Esophagus squamous epithelium (tissue), 5 donors: ENCODE results near the gene RBM20. TPM values are rescaled to one million over a fixed set of nuclear protein-coding genes. Genes with fewer than 3 reads are reported as not detected.
A peak's percentile ranks its signal among the peaks of the same experiment; 100 is the strongest.

ENCODE experiments used
- DNase-seq: peaks from one replicate; lab custom pipeline; 2025; lab: John Stamatoyannopoulos, UW
- H3K27ac ChIP-seq, 4 donors: fragments of 200-600 bp; sonication (generic); one replicate each; pipeline ENCODE4 v1.5.1; 2016 to 2019; ENCODE audit warnings: mild to moderate bottlenecking in 1 of 4
- H3K27me3 ChIP-seq, 4 donors: fragments of 200-600 bp; sonication (generic); 1 replicate in 3 of 4; 2 replicates in 1 of 4; pipeline versions ENCODE4 v1.5.1 to v1.6.0; 2017 to 2021; ENCODE audit warnings: antibody characterized with exemption in 1 of 4
- H3K36me3 ChIP-seq, 3 donors: fragments of 200-600 bp; sonication (generic); one replicate each; pipeline ENCODE4 v1.5.1; 2016 to 2019
- H3K4me1 ChIP-seq, 3 donors: fragments of 200-600 bp; sonication (generic); one replicate each; pipeline ENCODE4 v1.5.1; 2017 to 2019
- H3K4me3 ChIP-seq, 4 donors: fragments of 200-600 bp; sonication (generic); 1 replicate in 3 of 4; 2 replicates in 1 of 4; pipeline ENCODE4 v1.5.1; 2016 to 2019; ENCODE audit warnings: mild to moderate bottlenecking in 2 of 4, moderate library complexity in 1 of 4
- H3K9me3 ChIP-seq, 3 donors: fragments of 200-600 bp; sonication (generic); one replicate each; pipeline ENCODE4 v1.5.1; 2016 to 2019
- POLR2A ChIP-seq, 4 donors: fragments of 450-650 bp; IDR thresholded peaks; one replicate each; pipeline ENCODE4 v1.6.1; 2017; ENCODE audit warnings: antibody characterized with exemption in 4 of 4, mild to moderate bottlenecking in 4 of 4, moderate library complexity in 3 of 4
- WGBS, 2 donors: methylation state at CpG; one replicate each; pipeline ENCODE4 v1.1.5; 2018; 5-methylcytosine and 5-hydroxymethylcytosine counted together
- intact Hi-C: fragments of 100-400 bp; cut with DNase I; formaldehyde crosslinking; loops from one replicate; pipeline ENCODE4 v1.15.0; 2022
- total RNA-seq, 4 donors: library from RNA; depleted of rRNA; stranded (reverse); fragments of >200 nt; gene quantifications; one replicate each; pipeline ENCODE4 v1.1.0, GENCODE V29; 2016
- TF ChIP-seq, protein P1 (sequence below), 6 experiments: fragments of 450-650 bp in 4 of 6; fragments of 200-600 bp in 2 of 6; sonication (generic) in 2 of 6; IDR thresholded peaks; one replicate each; pipeline ENCODE4 v1.5.1; 2016 to 2019; ENCODE audit warnings: antibody characterized with exemption in 6 of 6, mild to moderate bottlenecking in 4 of 6, moderate library complexity in 4 of 6
- donor health status: DM: yes; HTN: yes; CAD: no.

RBM20 gene
- total RNA-seq, 4 donors from 2014 or later: 2.1 to 10.3 (median 3.7) TPM

DNA sequence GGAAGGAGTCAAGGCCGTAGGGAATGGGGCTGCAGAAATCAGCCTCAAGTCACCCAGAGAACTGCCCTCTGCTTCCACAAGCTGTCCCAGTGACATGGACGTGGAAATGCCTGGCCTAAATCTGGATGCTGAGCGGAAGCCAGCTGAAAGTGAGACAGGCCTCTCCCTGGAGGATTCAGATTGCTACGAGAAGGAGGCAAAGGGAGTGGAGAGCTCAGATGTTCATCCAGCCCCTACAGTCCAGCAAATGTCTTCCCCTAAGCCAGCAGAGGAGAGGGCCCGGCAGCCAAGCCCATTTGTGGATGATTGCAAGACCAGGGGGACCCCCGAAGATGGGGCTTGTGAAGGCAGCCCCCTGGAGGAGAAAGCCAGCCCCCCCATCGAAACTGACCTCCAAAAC, 177.4 kb downstream of the RBM20 start:
- Histone ChIP-seq H3K9me3 (no peaks in the 10 kb centered on the region), H3K4me3 (no peak overlapping the region), H3K4me1 (peaks cover 57 to 98% (median 76%) of the 10 kb centered on the region in 3 donors), H3K27me3 (no peaks in the 10 kb centered on the region), H3K36me3 (no peaks in the 10 kb centered on the region), H3K27ac (peak overlapping the region; percentile 85 to 92 (median 88))
- intact Hi-C loops: no loop called here
- no peak for DNase-seq
- WGBS, 2 donors: 66 to 72% methylated on average over 7 of the region's 7 CpGs
- no peak for TF ChIP-seq POLR2A (IDR thresholded peaks at IDR 0.05)
- TF ChIP-seq, protein P1, sequence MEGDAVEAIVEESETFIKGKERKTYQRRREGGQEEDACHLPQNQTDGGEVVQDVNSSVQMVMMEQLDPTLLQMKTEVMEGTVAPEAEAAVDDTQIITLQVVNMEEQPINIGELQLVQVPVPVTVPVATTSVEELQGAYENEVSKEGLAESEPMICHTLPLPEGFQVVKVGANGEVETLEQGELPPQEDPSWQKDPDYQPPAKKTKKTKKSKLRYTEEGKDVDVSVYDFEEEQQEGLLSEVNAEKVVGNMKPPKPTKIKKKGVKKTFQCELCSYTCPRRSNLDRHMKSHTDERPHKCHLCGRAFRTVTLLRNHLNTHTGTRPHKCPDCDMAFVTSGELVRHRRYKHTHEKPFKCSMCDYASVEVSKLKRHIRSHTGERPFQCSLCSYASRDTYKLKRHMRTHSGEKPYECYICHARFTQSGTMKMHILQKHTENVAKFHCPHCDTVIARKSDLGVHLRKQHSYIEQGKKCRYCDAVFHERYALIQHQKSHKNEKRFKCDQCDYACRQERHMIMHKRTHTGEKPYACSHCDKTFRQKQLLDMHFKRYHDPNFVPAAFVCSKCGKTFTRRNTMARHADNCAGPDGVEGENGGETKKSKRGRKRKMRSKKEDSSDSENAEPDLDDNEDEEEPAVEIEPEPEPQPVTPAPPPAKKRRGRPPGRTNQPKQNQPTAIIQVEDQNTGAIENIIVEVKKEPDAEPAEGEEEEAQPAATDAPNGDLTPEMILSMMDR (IDR thresholded peaks at IDR 0.05): no peak

- TF ChIP-seq, protein P1 (IDR thresholded peaks at IDR 0.05): no peak
- TF ChIP-seq POLR2A (IDR thresholded peaks at IDR 0.05): no peak
- no peaks in the 10 kb centered on the region for H3K9me3 ChIP-seq
- WGBS, 2 donors: 19 to 47% methylated on average over 4 of the region's 4 CpGs
- H3K4me3 ChIP-seq: no peak overlapping the region
- H3K4me1 ChIP-seq: peaks cover 54 to 98% (median 74%) of the 10 kb centered on the region in 3 donors
- no peak for DNase-seq
- H3K27ac ChIP-seq: peak overlapping the region; percentile 40 to 92 (median 88)
- intact Hi-C loops: no loop called here
- H3K27me3 ChIP-seq: no peaks in the 10 kb centered on the region
- H3K36me3 ChIP-seq: no peaks in the 10 kb centered on the region
Observed at GRCh38 chr10:110822035-110822711, 178.0 kb downstream of the RBM20 start.

- no peaks in the 10 kb centered on the region for H3K36me3 ChIP-seq
- TF ChIP-seq POLR2A (IDR thresholded peaks at IDR 0.05): no peak
- TF ChIP-seq, protein P1 (IDR thresholded peaks at IDR 0.05): no peak
- intact Hi-C loops: no loop called here
- 52 to 59% methylated on average over 7 to 8 of the region's 8 CpGs for WGBS, 2 donors
- H3K4me3 ChIP-seq: no peak overlapping the region
- no peaks in the 10 kb centered on the region for H3K9me3 ChIP-seq
- no peaks in the 10 kb centered on the region for H3K27me3 ChIP-seq
- peaks cover 58 to 98% (median 71%) of the 10 kb centered on the region in 3 donors for H3K4me1 ChIP-seq
- peak overlapping the region; percentile 40 to 92 (median 88) for H3K27ac ChIP-seq
- no peak for DNase-seq
Observed at GRCh38 chr10:110822712-110823311, 178.7 kb downstream of the RBM20 start.

DNA sequence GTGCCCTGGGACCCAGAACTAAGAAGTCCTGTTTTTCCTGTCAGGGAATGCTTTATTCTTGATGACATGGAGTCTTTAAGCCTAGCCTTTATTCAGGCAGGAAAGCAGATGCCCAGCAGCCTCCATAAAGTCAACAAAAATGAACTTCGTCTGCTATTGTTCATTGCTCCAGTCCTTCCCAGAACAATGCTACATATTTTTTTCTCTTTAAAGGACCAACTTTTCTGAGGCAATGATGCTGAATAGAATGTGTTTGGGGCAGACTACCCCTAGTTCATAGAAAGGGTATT, 180.0 kb downstream of the RBM20 start:
- Histone ChIP-seq H3K4me3 (no peak overlapping the region), H3K27ac (peak overlapping the region; percentile 50 to 92 (median 72)), H3K36me3 (no peaks in the 10 kb centered on the region), H3K4me1 (peaks cover 56 to 98% (median 73%) of the 10 kb centered on the region in 3 donors), H3K9me3 (no peaks in the 10 kb centered on the region), H3K27me3 (no peaks in the 10 kb centered on the region)
- no peak for DNase-seq
- intact Hi-C loops: no loop called here
- TF ChIP-seq, protein P1 (IDR thresholded peaks at IDR 0.05): no peak
- TF ChIP-seq POLR2A (IDR thresholded peaks at IDR 0.05): no peak
- WGBS, 2 donors: 33 to 44% methylated on average over 1 of the region's 1 CpG

GRCh38 chr10:110824660-110825059, 180.5 kb downstream of the RBM20 start:
- intact Hi-C loops: no loop called here
- Histone ChIP-seq H3K27ac (peak overlapping the region; percentile 50 to 92 (median 72)), H3K9me3 (no peaks in the 10 kb centered on the region), H3K36me3 (no peaks in the 10 kb centered on the region), H3K4me3 (no peak overlapping the region), H3K4me1 (peaks cover 52 to 98% (median 68%) of the 10 kb centered on the region in 3 donors), H3K27me3 (no peaks in the 10 kb centered on the region)
- WGBS, 2 donors: 64 to 76% methylated on average over 5 of the region's 5 CpGs
- no peak for TF ChIP-seq POLR2A (IDR thresholded peaks at IDR 0.05)
- TF ChIP-seq, protein P1 (IDR thresholded peaks at IDR 0.05): no peak
- no peak for DNase-seq
